HepG2 (cell line): ENCODE measurements around the gene DDX10. TPM values are rescaled to one million over a fixed set of nuclear protein-coding genes. Genes with fewer than 3 reads are reported as not detected.

Source experiments
- ATAC-seq: fragments of 200-7000 bp; cut with Tn5 transposase; 3 replicates; pipeline ENCODE4 v1.9.1; 2020; ENCODE audit warnings: mild to moderate bottlenecking, moderate library complexity
- BruUV-seq: library from RNA; stranded (reverse); fragments of 400-500 nt; replicated peaks from 2 replicates; lab custom pipeline; 2021; lab: Mats Ljungman, UMichigan
- CTCF ChIA-PET: fragments of 300-600 bp; formaldehyde crosslinking; extraction: SDS; loops from one replicate; lab custom pipeline; 2021; ENCODE audit warnings: low total read pairs, inconsistent platforms, low intra/inter-chr PET ratio; lab: Yijun Ruan, JAX
- POLR2A ChIA-PET: fragments of 350-600 bp; sonication (Branson Sonifier 250); formaldehyde crosslinking; loops from one replicate; lab custom pipeline; 2020; ENCODE audit warnings: antibody characterized with exemption, inconsistent platforms; lab: Yijun Ruan, JAX
- DNase-seq: peaks from one replicate; pipeline ENCODE4 v3.0.0-alpha.2; 2015; ENCODE audit warnings: low spot score
- FAIRE-seq: peaks from 3 replicates; lab custom pipeline; 2011; peaks lifted over from hg19 to GRCh38; lab: Jason Lieb, UNC
- H2AFZ ChIP-seq: one replicate; pipeline ENCODE4 v1.6.1; 2011; ENCODE audit warnings: low read length, inconsistent platforms
- H3K27ac ChIP-seq: fragments of 300-600 bp; 3 replicates; pipeline ENCODE4 v1.8.0; 2011; ENCODE audit warnings: mixed run types, mild to moderate bottlenecking, mixed read lengths, low read length, inconsistent platforms; ENCODE audit not compliant: insufficient read depth; ENCODE audit errors: extremely low read length
- H3K27me3 ChIP-seq, 2 experiments: fragments of 200-600 bp in 1 of 2; 2 replicates in 1 of 2; 3 replicates in 1 of 2; pipeline versions ENCODE4 v1.6.0 to v1.8.0; 2011; ENCODE audit warnings: low read length in 2 of 2, mild to moderate bottlenecking in 2 of 2, moderate library complexity in 2 of 2, inconsistent platforms in 1 of 2; ENCODE audit not compliant: insufficient read depth in 2 of 2, control insufficient read depth in 1 of 2
- H3K36me3 ChIP-seq, 2 experiments: fragments of 200-600 bp in 1 of 2; replicated peaks in 1 of 2; 2 replicates in 1 of 2; 3 replicates in 1 of 2; pipeline versions ENCODE4 v1.5.1 to v1.8.0; 2011; ENCODE audit warnings: low read length in 2 of 2, inconsistent platforms in 1 of 2; ENCODE audit not compliant: insufficient read depth in 2 of 2, control insufficient read depth in 1 of 2
- H3K4me1 ChIP-seq: 2 replicates; pipeline ENCODE4 v1.5.1; 2012; ENCODE audit warnings: low read length, inconsistent platforms; ENCODE audit not compliant: insufficient read depth
- H3K4me2 ChIP-seq: 2 replicates; pipeline ENCODE4 v1.6.0; 2011; ENCODE audit warnings: low read depth, low read length, inconsistent platforms
- H3K4me3 ChIP-seq, 3 experiments: fragments of 200-600 bp in 1 of 3; sonication (generic), shearing (Covaris generic) in 1 of 3; replicated peaks in 1 of 3; 2 replicates each; pipeline ENCODE4 v1.5.1; 2011 to 2016; ENCODE audit warnings: low read length in 3 of 3, inconsistent platforms in 2 of 3, low read depth in 2 of 3, mild to moderate bottlenecking in 2 of 3, control low read depth in 1 of 3, mixed read lengths in 1 of 3; ENCODE audit not compliant: insufficient read depth in 1 of 3
- H3K79me2 ChIP-seq: one replicate; pipeline ENCODE4 v1.6.1; 2011; ENCODE audit warnings: low read length, inconsistent platforms; ENCODE audit not compliant: insufficient read depth
- H3K9ac ChIP-seq: 2 replicates; pipeline ENCODE4 v1.6.0; 2011; ENCODE audit warnings: mild to moderate bottlenecking, low read depth, low read length, inconsistent platforms; ENCODE audit not compliant: insufficient read depth
- H3K9me3 ChIP-seq: 2 replicates; pipeline ENCODE4 v1.5.1; 2012; ENCODE audit warnings: mild to moderate bottlenecking, low read length
- H4K20me1 ChIP-seq: 2 replicates; pipeline ENCODE4 v1.6.0; 2011; ENCODE audit warnings: inconsistent platforms, mild to moderate bottlenecking, low read length, moderate library complexity; ENCODE audit not compliant: insufficient read depth
- AKNA ChIP-seq: sonication (generic); formaldehyde crosslinking; IDR thresholded peaks from 2 replicates; pipeline ENCODE4 v1.4.0; 2020; ENCODE audit warnings: missing genetic modification reagents, borderline replicate concordance
- ZBTB46 ChIP-seq: sonication (generic); formaldehyde crosslinking; IDR thresholded peaks from 2 replicates; pipeline ENCODE4 v1.4.0; 2020; ENCODE audit warnings: mild to moderate bottlenecking, missing genetic modification reagents, borderline replicate concordance
- ZNF546 ChIP-seq: sonication (generic); formaldehyde crosslinking; conservative IDR thresholded peaks from 2 replicates; pipeline ENCODE4 v1.8.1; 2023; ENCODE audit warnings: mild to moderate bottlenecking, missing genetic modification reagents
- WGBS: methylation state at CpG from one replicate; pipeline ENCODE4 v1.1.6; 2017; ENCODE audit warnings: low lambda C conversion rate; 5-methylcytosine and 5-hydroxymethylcytosine counted together
- in situ Hi-C: cut with HindIII; loops from 2 replicates; pipeline ENCODE4 v1.10.0; 2017; ENCODE audit warnings: low pct_unique_long_range_greater_than_20kb; ENCODE audit not compliant: extremely low pct_ligation_motif_present
- intact Hi-C: fragments of 100-400 bp; cut with micrococcal nuclease; formaldehyde crosslinking; loops from one replicate; pipeline ENCODE4 v1.10.0; 2022; ENCODE audit not compliant: unreplicated experiment
- polyA plus RNA-seq, 8 experiments: library from polyadenylated mRNA; depleted of rRNA in 3 of 8; stranded (reverse) in 7 of 8; unstranded in 1 of 8; fragments of >200 nt; fragmentation: Illumina TruSeq in 4 of 8; extraction: Trizol in 4 of 8; gene quantifications; 2 replicates each; pipeline versions ENCODE4 v1.2.1 to v1.2.3, GENCODE V29; 2011 to 2016; ENCODE audit warnings: low read depth in 4 of 8, missing spikeins in 1 of 8, mixed read lengths in 1 of 8; ENCODE audit not compliant: insufficient read depth in 1 of 8
- total RNA-seq, 5 experiments: library from RNA; depleted of rRNA; stranded (reverse); fragments of >200 nt; fragmentation: Illumina TruSeq; extraction: Trizol; gene quantifications; 2 replicates each; pipeline ENCODE4 v1.2.3, GENCODE V29; 2016; ENCODE audit warnings: low read depth in 1 of 5

Gene DDX10
- total and polyA plus RNA-seq, 2 of the 13 experiments (the other 11 are each of a cell fraction or from before 2014, with no cell fraction given), result 17.0 to 32.0 TPM

DNA sequence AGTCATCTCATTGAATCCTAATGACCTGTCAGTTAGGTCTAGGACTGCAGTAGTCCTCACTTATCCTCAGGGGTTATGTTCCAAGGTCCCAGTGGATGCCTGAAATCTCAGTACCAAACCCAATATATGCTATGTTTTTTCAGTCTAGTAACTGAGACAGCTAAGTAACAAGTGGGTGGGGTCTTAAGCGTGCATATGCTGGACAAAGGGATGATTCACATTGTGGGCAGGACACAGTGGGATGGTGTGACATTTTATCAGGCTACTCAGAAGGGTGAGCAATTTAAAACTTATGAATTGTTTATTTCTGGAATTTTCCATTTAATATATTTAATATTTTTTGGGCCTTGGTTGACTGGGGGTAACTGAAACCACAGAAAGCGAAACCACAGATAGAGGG lies 29.0 kb downstream of the DDX10 start:
- H3K27me3 ChIP-seq, result no peaks in the 10 kb centered on the region
- no peak overlapping the region for H3K27ac ChIP-seq
- no peak overlapping the region for H3K4me3 ChIP-seq
- intact Hi-C loops (no loop called here), in situ Hi-C loops (loop anchor here (25.0 kb wide), 1 partner anchor 1243 kb away; no protein-coding TSS in a partner anchor)
- DNase-seq (no peak), FAIRE-seq (no peak), ATAC-seq (no peak)
- H3K4me1 ChIP-seq, result no peaks in the 10 kb centered on the region
- ChIA-PET POLR2A (no interaction called here), CTCF (no interaction called here)
- no peak overlapping the region for H3K9ac ChIP-seq
- H3K9me3 ChIP-seq, result no peaks in the 10 kb centered on the region
- BruUV-seq, result no TSS peak
- TF ChIP-seq ZNF546, result no peak
- no peak overlapping the region for H2AFZ ChIP-seq
- 100% methylated on average over 2 of the region's 2 CpGs for WGBS
- H4K20me1 ChIP-seq, result no peaks in the 10 kb centered on the region
- no peaks in the 10 kb centered on the region for H3K79me2 ChIP-seq
- no peak overlapping the region for H3K4me2 ChIP-seq
- H3K36me3 ChIP-seq, result peaks cover 15 to 50% of the 10 kb centered on the region in 2 experiments

- Histone ChIP-seq H3K4me3 (no peak overlapping the region), H3K79me2 (no peaks in the 10 kb centered on the region), H3K9ac (no peak overlapping the region), H3K36me3 (peaks cover 18 to 51% of the 10 kb centered on the region in 2 experiments), H3K4me2 (no peak overlapping the region), H3K9me3 (no peaks in the 10 kb centered on the region), H3K27ac (no peak overlapping the region), H4K20me1 (no peaks in the 10 kb centered on the region), H3K4me1 (no peaks in the 10 kb centered on the region), H2AFZ (no peak overlapping the region)
- FAIRE-seq, result no peak
- no peak for DNase-seq
- ATAC-seq, result no peak
- WGBS, result 100% methylated on average over 1 of the region's 1 CpG
- BruUV-seq, result no TSS peak
- intact Hi-C loops (no loop called here), in situ Hi-C loops (loop anchor here (5.0 to 25.0 kb wide), 2 partner anchors 177 to 1242 kb away; no protein-coding TSS in a partner anchor)
- POLR2A ChIA-PET, result no interaction called here
- CTCF ChIA-PET, result no interaction called here
- TF ChIP-seq ZBTB46 (no peak), AKNA (CRISPR knock-in tag) (no peak)
- TF ChIP-seq, all 625 proteins: peak for 0
- no peaks in the 10 kb centered on the region for H3K27me3 ChIP-seq
These were observed 30.0 kb downstream of the DDX10 start for GRCh38 chr11:108694846-108695245.
